Caco-2 (cell line): ENCODE results near the gene RTN3. TPM values are rescaled to one million over a fixed set of nuclear protein-coding genes. Genes with fewer than 3 reads are reported as not detected.

Experiments used
- BruUV-seq: library from RNA; stranded (reverse); fragments of 400-500 nt; replicated peaks from 2 replicates; lab custom pipeline; 2021; lab: Mats Ljungman, UMichigan
- CTCF ChIA-PET: fragments of 300-600 bp; sonication (Branson Sonifier 250); formaldehyde crosslinking; loops from one replicate; lab custom pipeline; 2022; ENCODE audit warnings: antibody characterized with exemption; lab: Charles Lee
- POLR2A ChIA-PET: fragments of 300-600 bp; sonication (Branson Sonifier 250); formaldehyde crosslinking; loops from one replicate; lab custom pipeline; 2022; ENCODE audit warnings: antibody characterized with exemption; lab: Charles Lee
- DNase-seq, 2 experiments: peaks; one replicate each; pipeline versions ENCODE4 v3.0.0 to v3.0.0-alpha.2; 2020 to 2022
- H3K27me3 ChIP-seq: replicated peaks from 2 replicates; pipeline ENCODE4 v1.6.0; 2011; ENCODE audit warnings: low read length; ENCODE audit not compliant: control insufficient read depth, insufficient read depth
- H3K36me3 ChIP-seq: 2 replicates; pipeline ENCODE4 v1.5.1; 2011; ENCODE audit warnings: low read length; ENCODE audit not compliant: control insufficient read depth, insufficient read depth
- H3K4me1 ChIP-seq: fragments of 250-450 bp; sonication (Bioruptor Pico); 2 replicates; pipeline ENCODE4 v1.5.1; 2020; ENCODE audit warnings: mild to moderate bottlenecking
- H3K4me3 ChIP-seq: 2 replicates; pipeline ENCODE4 v1.5.1; 2011; ENCODE audit warnings: low read depth, mild to moderate bottlenecking, control low read depth, low read length
- H3K9me3 ChIP-seq: fragments of 250-450 bp; sonication (Bioruptor Pico); 2 replicates; pipeline ENCODE4 v1.5.1; 2020; ENCODE audit warnings: mild to moderate bottlenecking, moderate library complexity
- H3K27ac Mint-ChIP-seq: one replicate; pipeline ENCODE4 v1.8.0; 2022; ENCODE audit warnings: mixed read lengths; ENCODE audit not compliant: unreplicated experiment
- H3K27me3 Mint-ChIP-seq: one replicate; pipeline ENCODE4 v1.8.0; 2022; ENCODE audit warnings: mixed read lengths; ENCODE audit not compliant: insufficient read depth, unreplicated experiment
- H3K36me3 Mint-ChIP-seq: one replicate; pipeline ENCODE4 v1.8.0; 2022; ENCODE audit warnings: mild to moderate bottlenecking, mixed read lengths; ENCODE audit not compliant: insufficient read depth, unreplicated experiment
- H3K4me1 Mint-ChIP-seq: one replicate; pipeline ENCODE4 v1.8.0; 2022; ENCODE audit warnings: low read depth, mixed read lengths; ENCODE audit not compliant: unreplicated experiment
- H3K4me3 Mint-ChIP-seq: one replicate; pipeline ENCODE4 v1.8.0; 2022; ENCODE audit warnings: mild to moderate bottlenecking, moderate library complexity, mixed read lengths; ENCODE audit not compliant: unreplicated experiment
- H3K9me3 Mint-ChIP-seq: one replicate; pipeline ENCODE4 v1.8.0; 2022; ENCODE audit warnings: mixed read lengths; ENCODE audit not compliant: unreplicated experiment
- CTCF ChIP-seq, 2 experiments: fragments of 200-600 bp in 1 of 2; IDR thresholded peaks; 1 replicate in 1 of 2; 2 replicates in 1 of 2; pipeline versions ENCODE4 v1.5.1 to v1.8.0; 2011 to 2022; ENCODE audit warnings: antibody characterized with exemption in 1 of 2, control low read depth in 1 of 2, inconsistent platforms in 1 of 2, low read depth in 1 of 2, low read length in 1 of 2, mild to moderate bottlenecking in 1 of 2, moderate library complexity in 1 of 2; ENCODE audit not compliant: insufficient read depth in 1 of 2, severe bottlenecking in 1 of 2, unreplicated experiment in 1 of 2
- intact Hi-C: fragments of 100-400 bp; cut with micrococcal nuclease; formaldehyde crosslinking; loops from one replicate; pipeline ENCODE4 v1.10.0; 2022; ENCODE audit not compliant: unreplicated experiment
- total RNA-seq: library from RNA; stranded (reverse); gene quantifications from 2 replicates; pipeline ENCODE4 v1.2.3, GENCODE V29; 2022

RTN3 gene
- total RNA-seq, 1 experiment from 2014 or later: 179 TPM

DNA sequence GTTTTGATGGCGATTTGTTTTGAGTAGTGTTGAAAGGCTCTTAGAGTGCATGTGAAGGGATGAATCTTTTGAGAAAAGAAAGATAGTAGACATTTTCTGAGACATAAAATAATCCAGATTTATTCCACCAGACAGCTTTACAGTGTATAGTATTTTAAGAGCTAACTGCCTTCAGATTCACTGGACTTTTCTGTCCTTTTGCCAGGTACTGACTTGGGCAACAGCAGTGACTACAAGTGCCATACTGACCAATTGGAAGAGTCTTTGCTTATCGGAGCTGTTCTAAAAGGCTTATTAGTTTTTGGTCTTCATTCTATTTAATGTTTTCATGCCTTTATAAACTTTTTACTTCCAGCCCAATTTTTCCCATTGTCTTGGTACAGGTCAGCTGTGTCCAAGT lies 32.5 kb downstream of the RTN3 start:
- H3K9me3 Mint-ChIP-seq: no peaks in the 10 kb centered on the region
- CTCF ChIA-PET: no interaction called here
- POLR2A ChIA-PET: interaction anchor here (1.2 kb wide), 1 partner anchor 32 kb away, joined by 4 read pairs; the partner anchor contains the start of gene RTN3
- no peak overlapping the region for H3K4me3 ChIP-seq
- BruUV-seq: no TSS peak
- no peak for DNase-seq
- no peaks in the 10 kb centered on the region for H3K36me3 ChIP-seq
- no peaks in the 10 kb centered on the region for H3K27me3 ChIP-seq
- peaks cover 17% of the 10 kb centered on the region for H3K4me1 Mint-ChIP-seq
- no peak overlapping the region for H3K27ac Mint-ChIP-seq
- H3K27me3 Mint-ChIP-seq: no peaks in the 10 kb centered on the region
- H3K4me1 ChIP-seq: peaks cover 8% of the 10 kb centered on the region
- TF ChIP-seq CTCF (IDR thresholded peaks at IDR 0.05; ENCODE audit: insufficient read depth in 1 of 2, low read depth in 1 of 2, low read length in 1 of 2, severe bottlenecking in 1 of 2, unreplicated experiment in 1 of 2): no peak
- H3K36me3 Mint-ChIP-seq: peaks cover 23% of the 10 kb centered on the region
- intact Hi-C loops: loop anchor here (5.0 kb wide), 1 partner anchor 76 kb away; no protein-coding TSS in a partner anchor
- H3K4me3 Mint-ChIP-seq: no peak overlapping the region
- no peaks in the 10 kb centered on the region for H3K9me3 ChIP-seq

DNA sequence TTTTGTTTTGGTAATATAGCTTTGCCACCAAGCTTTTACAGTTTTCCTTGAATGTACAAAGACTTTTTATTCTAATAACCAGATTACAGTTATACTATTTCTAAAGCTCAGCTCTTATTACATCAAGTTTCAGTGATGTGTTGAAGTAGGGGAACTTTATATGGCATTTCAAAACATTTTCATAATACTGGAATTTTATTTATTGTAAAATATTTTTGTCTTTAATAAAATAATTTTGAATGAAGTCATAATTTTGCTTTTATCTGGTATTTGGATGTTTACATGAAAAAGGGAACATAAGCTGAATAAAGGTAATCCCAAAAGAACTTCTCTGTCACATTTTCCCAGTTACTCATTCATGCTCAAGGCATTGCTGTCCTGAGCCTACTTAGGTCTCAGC lies 34.7 kb downstream of the RTN3 start:
- peaks cover 27% of the 10 kb centered on the region for H3K36me3 Mint-ChIP-seq
- no peak overlapping the region for H3K27ac Mint-ChIP-seq
- Histone ChIP-seq H3K4me3 (no peak overlapping the region), H3K4me1 (peaks cover under 1% of the 10 kb centered on the region; the same call in 1 of the 2 replicates), H3K27me3 (no peaks in the 10 kb centered on the region), H3K9me3 (no peaks in the 10 kb centered on the region), H3K36me3 (no peaks in the 10 kb centered on the region; the same call in 1 of the 2 replicates)
- no peak for DNase-seq
- no peak overlapping the region for H3K4me3 Mint-ChIP-seq
- POLR2A ChIA-PET: no interaction called here
- no TSS peak for BruUV-seq
- H3K9me3 Mint-ChIP-seq: no peaks in the 10 kb centered on the region
- H3K4me1 Mint-ChIP-seq: peaks cover 6% of the 10 kb centered on the region
- H3K27me3 Mint-ChIP-seq: no peaks in the 10 kb centered on the region
- CTCF ChIA-PET: no interaction called here
- intact Hi-C loops: no loop called here
- TF ChIP-seq CTCF (IDR thresholded peaks at IDR 0.05; ENCODE audit: insufficient read depth in 1 of 2, low read depth in 1 of 2, low read length in 1 of 2, severe bottlenecking in 1 of 2, unreplicated experiment in 1 of 2): no peak

DNA sequence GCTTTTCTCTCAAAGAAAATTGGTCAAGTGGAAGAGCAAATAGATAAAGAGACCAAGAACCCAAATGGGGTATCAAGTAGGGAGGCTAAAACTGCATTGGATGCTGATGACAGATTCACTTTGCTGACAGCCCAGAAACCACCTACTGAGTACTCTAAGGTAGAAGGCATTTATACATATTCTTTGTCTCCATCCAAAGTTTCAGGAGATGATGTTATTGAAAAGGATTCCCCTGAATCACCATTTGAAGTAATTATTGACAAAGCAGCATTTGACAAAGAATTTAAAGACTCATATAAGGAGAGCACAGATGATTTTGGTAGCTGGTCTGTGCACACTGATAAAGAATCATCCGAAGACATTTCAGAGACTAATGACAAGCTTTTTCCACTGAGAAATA lies 37.7 kb downstream of the RTN3 start:
- Mint-ChIP-seq H3K9me3 (no peaks in the 10 kb centered on the region), H3K4me3 (no peak overlapping the region), H3K27ac (no peak overlapping the region), H3K4me1 (peaks cover 6% of the 10 kb centered on the region), H3K27me3 (no peaks in the 10 kb centered on the region), H3K36me3 (peaks cover 18% of the 10 kb centered on the region)
- Histone ChIP-seq H3K27me3 (no peaks in the 10 kb centered on the region), H3K4me1 (no peaks in the 10 kb centered on the region), H3K4me3 (no peak overlapping the region), H3K9me3 (no peaks in the 10 kb centered on the region), H3K36me3 (no peaks in the 10 kb centered on the region; the same call in 1 of the 2 replicates)
- ChIA-PET POLR2A (no interaction called here), CTCF (no interaction called here)
- no peak for DNase-seq
- BruUV-seq: no TSS peak
- intact Hi-C loops: no loop called here
- TF ChIP-seq CTCF (IDR thresholded peaks at IDR 0.05; ENCODE audit: insufficient read depth in 1 of 2, low read depth in 1 of 2, low read length in 1 of 2, severe bottlenecking in 1 of 2, unreplicated experiment in 1 of 2): no peak
